GM19397 (cell line): ENCODE results near the gene ELF2.
"Not testable (repeated sequence)": the region's sequence is repeated elsewhere in the genome, so short reads cannot be mapped to it uniquely, and the experiment has no call there.

Experiments used
- ATAC-seq: cut with Tn5 transposase; IDR thresholded peaks from one replicate; pipeline ENCODE4 v1.9.1; 2021; ENCODE audit warnings: mild to moderate bottlenecking, moderate library complexity; ENCODE audit not compliant: unreplicated experiment

ELF2 gene

DNA sequence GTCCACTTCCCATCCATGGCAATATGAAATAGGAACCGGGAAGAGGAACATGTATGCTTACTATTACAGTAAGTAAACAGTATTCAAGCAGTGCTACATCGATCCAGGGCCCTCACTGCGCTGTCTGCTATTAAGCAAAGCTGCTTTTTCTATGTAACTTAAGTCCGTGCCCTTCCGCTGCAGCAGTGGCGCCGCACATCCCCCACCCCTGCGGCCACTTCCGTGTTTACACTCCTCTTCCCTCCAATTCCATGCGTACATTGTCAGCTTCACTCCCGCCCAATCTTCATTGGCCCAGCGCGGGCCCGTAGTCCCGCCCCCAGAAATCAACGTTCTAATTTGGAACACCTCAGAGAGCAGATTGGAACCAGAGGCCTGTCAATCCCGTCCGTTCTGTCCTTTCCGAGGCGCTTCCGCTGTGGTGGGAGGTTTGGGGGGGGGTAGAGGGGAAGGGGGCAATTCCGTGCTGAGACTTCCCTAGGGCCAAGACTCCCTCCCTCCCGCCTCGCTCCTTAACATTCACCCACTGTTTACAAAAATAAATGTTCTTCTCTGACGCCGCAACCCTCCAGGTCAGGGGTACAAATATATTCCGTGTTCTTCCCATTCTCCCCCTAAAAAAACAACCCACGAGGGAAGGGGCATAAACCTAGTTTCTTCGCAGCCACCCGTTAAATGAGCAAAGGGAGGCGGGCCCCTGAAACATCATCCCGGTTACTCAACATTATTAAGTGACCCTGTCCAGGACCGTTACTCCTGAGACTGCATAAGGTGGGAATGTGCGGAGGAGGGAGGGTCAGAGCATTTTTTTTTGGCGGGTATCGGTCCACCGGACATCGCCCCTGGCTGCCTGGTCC lies 94.0 kb downstream of the ELF2 start:
- peak; percentile 75 for ATAC-seq

DNA sequence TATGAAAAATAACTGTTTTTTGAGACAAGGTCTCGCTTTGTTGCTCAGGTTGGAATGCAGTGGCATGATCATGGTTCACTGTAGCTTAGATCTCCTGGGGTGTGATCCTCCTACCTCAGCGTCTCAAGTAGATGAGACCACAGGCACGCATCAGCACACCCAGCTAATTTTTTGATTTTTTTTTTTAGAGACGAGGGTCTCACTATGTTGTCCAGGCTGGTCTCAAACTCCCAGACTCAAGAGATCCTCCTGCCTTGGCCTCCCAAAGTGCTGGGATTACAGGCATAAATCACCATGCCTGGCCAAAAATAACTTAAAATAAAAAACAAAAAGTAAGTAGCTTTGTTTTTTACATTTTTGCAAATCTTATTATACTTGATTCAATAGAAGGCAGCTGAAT lies 98.1 kb downstream of the ELF2 start:
- ATAC-seq: no peak

DNA sequence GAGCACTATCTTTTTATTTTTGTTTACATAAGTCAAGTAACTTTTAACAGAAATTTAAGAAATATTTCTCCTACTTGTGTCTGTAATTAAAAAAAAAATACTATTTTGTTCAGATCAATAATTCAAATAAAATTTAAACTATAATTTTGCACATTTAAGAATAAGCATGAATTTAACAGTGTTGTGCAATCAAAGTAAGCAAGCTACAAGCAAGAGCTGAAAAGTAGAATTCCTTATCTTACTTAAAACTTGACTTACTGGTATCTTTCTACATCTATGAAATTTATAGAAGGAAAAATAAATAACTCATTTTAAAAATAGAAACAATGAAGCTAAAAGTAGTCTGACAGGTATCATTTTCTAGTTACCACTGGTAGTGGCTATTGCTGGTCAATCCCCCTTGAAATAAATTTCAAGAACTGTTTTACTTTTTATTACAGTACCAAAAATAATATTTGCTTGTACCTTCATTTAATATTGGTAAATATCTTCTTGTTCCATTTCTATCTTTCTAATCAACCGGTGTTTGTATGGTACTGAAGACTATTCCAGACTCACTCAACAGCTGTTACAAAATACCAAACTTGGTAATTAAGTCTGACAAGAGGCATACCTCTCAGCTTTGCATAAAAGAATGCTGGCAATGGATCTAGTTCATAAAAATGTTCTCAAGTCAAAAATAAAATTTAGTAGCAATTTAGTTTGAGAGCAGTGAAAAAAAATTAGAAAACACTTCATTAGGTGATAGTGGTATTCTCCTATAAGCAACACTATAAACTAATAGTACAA lies 99.3 kb downstream of the ELF2 start:
- no peak for ATAC-seq

DNA sequence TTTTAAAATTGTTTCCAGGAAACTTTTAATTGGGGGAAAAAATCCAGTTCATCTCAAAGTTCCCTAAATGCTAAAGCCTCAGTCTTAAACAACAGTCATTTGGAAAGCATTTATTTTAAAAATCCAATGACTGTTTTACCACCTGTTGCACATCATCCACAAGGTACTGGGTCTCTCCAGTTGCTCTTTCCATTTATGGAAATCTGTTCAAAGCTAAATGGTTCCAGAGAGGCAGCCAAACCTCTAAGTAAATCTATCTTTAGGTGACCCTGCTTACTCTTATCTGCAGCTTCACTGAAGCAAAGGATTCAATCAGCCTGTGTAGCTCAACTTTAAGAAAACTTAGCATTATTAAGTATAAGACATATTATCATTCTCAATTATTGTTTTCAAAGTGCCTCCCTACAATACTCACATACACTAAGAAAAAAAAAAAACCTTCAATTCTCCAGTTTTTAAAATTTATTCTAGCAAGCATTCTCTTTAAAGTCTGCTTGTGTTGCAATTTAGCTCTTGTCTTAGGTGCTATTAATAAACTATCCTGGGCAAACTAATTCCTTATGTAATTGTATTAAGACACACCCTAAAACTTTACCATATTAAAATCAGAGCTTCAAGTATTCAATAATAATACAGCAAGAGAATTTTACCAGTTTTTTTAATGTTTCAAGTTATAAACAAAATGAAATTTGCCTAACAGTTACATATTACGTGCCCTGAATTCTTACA lies 100.8 kb downstream of the ELF2 start:
- no peak for ATAC-seq

DNA sequence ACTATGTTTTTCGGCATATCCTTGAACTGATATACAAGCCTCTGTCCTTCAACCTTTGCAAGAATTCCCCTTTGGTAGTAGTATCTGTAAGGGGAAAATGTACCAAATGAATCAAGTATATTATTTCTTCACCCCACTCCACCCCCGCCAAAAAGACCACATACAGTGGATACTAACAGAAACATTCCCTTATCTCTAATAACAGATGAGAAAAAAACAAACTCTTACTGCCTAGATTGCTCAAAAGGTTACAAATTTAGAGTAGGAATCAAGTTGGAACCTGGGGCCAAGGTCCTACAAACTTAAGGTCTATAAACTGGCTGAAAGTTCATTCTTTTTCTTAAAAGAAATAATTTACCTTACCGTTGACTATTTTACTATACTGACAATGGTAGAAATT lies 116.4 kb downstream of the ELF2 start:
- no peak for ATAC-seq

DNA sequence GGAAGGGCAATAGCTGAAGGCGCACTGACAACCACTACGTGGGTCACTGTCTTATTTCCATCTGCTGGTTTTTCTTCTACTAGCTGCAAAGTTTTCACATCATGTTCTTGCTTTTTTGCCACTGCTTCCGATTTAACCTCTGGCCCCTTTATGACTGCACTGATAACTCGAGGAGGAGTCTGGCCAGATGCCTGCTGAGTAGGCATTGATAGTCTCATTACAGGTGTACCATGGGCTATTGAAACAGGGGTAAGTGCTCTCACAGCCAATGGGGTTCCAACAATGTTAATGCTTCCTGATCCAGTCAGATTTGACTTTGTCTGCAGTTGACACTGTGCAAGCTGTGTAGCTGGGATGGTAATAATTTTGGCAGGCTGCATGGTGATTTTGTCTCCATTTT lies 118.0 kb downstream of the ELF2 start:
- ATAC-seq: not testable (repeated sequence)

DNA sequence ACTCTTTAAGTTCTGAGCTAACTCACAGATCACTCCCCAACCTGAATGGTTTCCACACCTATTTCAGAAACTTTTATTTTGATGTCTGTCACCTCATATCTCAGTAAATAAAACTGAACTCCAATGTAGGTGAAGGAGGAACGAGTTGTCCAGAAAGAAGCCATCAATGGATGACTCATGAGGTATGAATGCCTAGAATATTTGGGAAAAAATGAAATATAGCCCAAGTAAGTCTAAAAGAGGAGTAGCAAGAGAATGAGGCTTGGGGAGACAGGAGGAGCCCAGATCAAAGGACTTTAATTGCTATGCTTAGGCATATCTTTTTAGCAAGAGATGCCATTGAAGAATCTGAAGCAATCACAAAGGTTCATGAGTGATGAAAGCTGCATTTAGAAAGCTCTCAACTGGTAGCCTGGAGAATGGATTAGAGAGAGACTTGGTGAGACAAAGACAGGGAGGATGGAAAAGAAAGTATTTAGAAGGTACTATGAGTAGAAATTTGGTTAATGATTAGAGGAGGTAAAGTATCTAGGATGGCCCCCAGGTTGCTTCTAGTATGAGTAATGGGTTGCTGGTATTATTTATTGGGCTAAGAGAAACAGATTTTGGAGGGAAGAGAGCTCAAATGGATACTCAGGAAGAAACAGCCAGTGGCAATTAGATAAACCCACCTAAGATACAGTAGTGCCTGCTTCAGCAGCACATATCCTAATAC lies 122.1 kb downstream of the ELF2 start:
- ATAC-seq: no peak

DNA sequence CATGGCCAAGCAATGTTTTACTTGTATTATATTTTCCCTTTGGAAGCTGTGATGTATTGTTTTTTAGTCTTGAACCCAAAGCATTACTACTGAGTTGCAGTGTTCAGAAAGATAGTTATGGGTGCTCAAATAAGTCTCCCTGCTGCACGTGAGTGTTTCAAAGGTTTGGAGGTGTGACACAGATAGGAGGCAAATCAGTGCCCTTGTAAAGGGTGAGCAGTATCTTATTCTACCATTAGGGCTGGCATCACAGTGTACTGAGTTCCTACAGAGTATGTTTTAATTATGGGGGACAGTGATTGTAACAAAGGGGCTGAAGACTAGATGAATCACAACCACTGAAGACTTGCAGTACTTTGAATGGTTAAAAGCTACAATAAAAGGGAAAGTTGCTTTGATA lies 123.1 kb downstream of the ELF2 start:
- no peak for ATAC-seq

DNA sequence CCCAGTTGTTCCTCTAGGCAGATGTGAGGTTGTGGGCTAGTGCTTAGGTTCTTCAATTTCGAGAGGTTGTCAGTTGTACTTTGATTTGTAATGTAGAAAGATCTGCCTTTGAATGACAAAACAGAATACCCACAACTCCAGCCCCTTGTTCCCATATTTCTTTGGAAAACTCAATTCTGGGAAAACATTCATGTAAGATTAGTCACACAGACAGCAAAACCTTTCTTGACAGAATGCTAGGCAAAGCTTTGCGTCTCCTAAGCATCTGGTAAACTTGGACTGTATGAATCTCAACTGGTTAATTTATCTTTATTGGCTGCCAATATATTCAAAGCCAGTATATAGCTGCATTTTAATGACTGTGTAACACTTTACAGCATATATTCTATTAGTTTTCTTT lies 126.6 kb downstream of the ELF2 start:
- ATAC-seq: no peak

DNA sequence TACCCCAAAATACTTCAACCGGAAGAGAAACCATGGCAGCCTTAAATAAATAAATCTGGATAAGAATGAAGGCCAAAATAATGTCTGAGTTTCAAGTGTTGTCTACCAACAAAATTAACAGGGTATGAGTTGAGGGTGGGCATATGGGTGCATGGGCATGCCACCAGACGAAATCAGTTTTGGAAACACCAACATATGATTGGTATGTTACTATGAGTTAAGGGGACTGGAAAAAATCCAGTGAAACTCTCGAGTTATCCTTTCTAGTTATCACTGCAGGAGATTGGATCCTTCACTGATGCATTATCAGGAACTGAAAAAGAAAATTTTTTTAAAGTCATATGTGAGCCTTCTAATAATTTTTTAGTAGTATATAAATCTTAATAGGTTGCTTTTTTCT lies 129.0 kb downstream of the ELF2 start:
- no peak for ATAC-seq

DNA sequence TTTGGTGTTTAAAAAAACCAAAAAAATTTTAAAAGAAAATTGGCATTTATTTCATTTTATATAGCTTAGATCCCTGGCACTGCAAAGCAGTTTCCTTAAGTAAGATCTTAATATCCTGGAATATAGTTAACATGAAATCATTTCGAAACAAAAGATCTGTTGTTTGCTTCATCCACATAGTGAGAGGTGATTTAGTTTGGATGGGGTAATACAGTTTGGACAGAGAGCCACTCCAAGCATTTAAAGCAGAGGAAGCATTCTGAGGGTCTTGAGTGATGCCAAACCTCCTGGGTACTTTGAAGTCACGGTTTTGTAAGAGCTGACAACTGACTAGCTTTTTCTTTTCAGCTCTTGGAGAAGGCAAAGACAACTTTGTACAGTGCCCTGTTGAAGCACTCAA lies 132.7 kb downstream of the ELF2 start:
- ATAC-seq: no peak

DNA sequence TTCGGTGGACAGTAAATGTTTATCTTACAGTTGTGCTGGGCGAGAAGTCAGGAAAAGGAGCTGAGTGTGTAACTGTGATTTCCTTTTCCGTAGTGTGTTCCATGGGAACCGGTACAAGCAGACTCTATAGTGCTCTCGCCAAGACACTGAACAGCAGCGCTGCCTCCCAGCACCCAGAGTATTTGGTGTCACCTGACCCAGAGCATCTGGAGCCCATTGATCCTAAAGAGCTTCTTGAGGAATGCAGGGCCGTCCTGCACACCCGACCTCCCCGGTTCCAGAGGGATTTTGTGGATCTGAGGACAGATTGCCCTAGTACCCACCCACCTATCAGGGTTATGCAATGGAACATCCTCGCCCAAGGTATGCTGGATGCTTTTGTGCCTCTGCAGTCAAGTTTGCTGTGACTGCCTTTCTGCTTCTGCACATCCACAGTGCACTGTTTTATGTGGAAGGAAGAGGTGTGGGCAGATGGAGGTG lies 134.0 kb downstream of the ELF2 start:
- ATAC-seq: no peak

DNA sequence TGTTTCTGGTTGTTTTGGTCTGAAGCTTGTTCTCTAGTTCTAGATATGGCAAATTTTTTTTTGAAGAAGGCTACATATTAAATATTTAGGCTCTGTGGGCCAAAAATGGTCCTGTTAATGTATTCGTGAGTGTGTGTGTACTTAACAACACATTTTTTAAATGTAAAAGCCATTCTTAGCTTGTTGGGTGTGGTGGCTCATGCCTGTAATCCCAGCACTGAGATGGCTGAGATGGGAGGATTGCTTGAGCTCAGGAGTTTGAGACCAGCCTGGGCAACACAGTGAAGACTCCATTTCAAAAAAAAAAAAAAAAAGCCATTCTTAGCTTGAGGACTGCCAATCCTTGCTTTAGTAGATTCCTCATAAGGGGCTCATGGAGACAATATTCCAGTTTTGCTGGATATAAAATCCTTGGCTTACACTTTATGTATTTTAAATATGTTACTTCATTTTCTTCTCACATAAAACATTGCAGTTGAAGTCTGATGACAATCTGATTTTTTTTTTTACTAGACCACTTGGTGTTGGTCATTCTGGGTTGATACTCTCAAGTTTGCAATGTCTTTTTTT lies 138.1 kb downstream of the ELF2 start:
- no peak for ATAC-seq

DNA sequence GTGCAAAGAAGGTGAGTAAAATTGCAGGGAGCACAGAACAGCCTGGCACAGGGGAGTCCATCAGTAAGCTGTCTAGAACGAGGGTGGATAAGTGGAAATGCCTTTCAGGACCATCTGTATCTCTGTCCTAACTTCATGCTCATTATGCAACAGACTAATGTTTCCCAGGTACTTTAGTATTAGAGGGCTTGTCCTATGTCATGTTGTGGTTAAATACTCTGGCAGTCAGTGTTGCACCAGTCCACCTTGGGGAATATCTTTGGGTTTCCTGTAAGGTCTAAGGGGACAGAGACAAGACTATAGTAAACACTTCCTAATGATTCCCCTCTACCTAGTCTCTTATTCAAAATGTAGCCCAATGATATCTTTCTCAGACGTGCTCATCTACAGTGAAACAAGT lies 140.1 kb downstream of the ELF2 start:
- no peak for ATAC-seq

DNA sequence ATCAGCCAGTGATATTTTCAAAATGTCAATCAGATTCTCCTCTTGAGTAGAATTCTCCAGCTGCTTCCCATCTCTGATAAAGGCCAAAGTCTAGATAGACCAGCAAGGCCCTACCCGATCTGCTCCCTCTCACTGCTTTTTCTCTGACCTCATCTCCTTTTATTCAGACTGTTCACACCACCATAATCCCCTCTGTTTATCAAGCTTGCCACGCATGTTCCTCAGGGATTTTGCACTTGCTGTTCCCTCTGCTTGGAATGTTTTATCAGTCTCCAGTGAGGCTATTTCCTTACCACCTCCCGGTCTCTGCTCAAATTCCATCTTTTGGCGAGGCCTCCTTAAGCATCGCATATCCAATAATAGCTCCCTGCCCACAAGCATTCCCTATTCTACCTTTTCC lies 141.4 kb downstream of the ELF2 start:
- no peak for ATAC-seq

DNA sequence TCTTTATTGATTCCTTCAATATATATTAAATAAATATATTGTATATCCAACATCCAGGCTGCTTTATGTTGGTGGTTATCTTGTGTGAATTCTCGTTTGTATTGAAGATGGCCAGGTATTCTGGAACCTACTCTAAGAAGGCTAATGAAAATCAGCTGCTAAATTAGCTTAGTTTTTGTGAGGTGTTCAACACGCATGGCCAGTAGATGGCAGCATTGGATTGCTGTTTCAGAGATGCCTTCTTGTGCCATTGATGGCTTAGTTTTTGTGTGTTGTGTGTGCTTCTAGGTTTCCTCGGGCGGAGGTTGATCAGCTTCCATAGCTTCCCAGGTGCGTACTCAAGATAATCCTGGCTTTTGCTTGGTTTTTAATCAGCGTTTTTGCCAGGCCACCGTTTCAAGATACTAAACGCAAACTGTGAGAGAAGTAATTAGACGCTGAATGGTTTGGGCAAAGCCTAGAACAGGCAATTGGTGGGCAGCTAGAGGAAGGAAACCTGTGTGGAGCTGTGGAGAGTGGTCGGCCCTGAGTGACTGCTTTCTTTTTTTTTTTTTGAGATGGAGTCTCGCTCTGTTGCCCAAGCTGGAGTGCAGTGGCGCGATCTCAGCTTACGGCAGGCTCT lies 146.3 kb downstream of the ELF2 start:
- peak; percentile 69 for ATAC-seq

DNA sequence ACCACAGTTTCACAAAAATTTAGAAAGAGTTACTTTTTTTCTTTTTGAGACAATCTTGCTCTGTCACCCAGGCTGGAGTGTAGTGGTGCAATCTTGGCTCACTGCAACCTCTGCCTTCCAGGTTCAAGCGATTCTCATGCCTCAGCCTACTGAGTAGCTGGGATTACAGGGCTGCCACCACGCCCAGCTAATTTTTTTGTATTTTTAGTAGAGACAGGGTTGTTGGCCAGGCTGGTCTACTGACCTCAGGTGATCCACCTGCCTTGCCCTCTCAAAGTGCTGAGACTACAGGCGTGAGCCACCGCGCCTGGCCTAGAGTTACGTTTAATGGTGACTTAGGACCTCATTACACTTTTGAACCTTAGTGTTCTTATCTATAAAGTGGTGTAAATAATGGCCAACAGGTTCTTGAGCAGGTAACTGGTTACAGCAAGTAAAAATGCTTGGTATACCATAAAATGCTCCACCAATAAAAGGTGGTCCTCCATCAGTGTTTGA lies 147.1 kb downstream of the ELF2 start:
- not testable (repeated sequence) for ATAC-seq

DNA sequence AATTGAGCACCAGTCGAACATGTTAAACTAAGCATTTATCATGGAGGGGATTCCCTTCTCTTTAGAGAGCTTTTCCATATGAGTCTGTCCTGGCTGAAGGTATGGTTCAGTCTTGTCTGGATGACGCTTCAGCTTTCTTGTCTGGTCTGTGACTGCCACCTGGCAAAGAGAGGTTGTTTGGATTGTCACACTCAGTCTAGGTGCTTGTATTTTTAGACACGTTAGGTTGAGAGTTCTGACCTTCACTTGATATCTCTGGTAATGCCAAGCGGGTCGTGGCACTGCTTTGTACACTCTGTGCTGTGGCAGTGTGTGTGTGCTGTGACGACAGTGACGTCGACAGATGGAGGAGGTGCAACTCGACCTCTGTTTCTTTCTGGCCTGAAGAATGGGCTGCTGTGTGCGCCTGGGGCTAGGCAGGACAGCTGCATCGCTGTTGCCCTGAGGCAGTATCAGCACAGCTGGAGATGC lies 148.8 kb downstream of the ELF2 start:
- no peak for ATAC-seq

DNA sequence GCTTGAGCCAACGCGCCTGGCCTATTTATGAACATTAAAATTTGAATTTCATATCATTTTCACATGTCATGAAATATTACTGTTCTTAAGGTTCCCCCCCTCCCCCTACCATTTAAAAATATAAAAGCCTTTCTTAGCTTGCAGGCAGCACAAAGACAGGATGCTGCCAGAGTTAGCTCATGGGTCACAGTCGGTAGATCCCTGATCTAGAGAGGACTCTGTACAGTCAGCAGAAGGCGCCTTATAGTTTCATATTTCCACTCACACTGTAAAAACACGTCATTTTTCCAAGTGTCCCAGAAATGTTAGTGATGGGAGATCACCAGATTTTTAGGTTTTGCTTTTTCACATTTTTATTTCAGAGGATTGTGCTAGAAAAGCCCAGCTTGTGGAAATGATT lies 149.2 kb downstream of the ELF2 start:
- no peak for ATAC-seq

DNA sequence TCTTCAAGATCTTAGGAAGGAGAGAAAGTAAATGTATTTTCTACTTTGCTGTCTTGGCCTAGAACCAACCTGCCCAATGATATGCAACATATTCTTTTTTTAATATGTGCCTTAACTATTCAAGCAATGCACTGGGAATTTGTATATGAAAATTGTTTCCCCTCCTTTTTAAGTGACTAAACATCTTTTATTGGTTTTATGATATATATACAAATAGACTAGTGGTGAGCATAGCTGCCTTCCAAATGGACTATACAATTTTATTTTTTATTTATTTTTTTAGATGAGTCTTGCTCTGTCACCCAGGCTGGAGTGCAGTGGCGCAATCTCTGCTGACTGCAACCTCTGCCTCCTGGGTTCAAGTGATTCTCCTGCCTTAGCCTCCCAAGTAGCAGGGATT lies 151.2 kb downstream of the ELF2 start:
- ATAC-seq: no peak
